ENCODE measurements around the gene NSMCE1. TPM values are rescaled to one million over a fixed set of nuclear protein-coding genes. Genes with fewer than 3 reads are reported as not detected.

The NSMCE1 gene
- total and polyA plus RNA-seq, 2 donors (not counting 1 experiment from before 2014, with no cell fraction given), result 29.0 to 61.9 TPM

DNA sequence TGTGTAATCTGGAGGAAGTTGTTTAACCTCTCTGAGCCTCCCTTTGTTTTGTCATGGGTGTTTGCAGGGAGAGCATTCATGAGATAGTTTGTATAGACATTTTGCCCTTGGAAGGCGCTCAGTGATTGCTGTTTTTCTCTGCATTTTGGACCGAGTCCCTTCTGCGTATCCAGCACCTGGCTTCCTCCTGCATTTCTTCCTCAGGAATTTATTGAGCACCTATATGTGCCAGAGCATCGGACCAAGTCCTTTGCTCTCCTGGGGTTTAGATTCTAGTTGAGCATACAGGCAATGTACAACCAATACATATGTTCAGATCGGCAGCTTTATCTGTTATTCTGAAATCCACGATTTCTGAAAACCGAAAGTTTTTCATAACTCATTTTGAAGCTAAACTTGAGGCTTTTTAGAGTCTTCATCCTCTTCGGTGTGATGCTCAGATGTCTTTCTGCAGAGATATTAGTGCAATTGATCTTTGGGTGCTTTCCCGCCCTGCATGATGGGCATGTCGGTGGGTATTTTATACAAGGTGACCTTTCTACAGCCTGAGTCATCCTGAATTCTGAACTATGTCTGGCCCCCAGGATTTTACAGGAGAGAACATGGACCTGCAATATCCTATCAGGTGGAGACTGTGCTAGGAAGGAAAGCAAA lies 49.3 kb upstream of the NSMCE1 start:
- no peak for TF ChIP-seq EZH2 (IDR thresholded peaks at IDR 0.05; ENCODE audit: borderline replicate concordance, insufficient read depth, low read depth, low read length, poor library complexity, severe bottlenecking)
- TF ChIP-seq, protein P1, sequence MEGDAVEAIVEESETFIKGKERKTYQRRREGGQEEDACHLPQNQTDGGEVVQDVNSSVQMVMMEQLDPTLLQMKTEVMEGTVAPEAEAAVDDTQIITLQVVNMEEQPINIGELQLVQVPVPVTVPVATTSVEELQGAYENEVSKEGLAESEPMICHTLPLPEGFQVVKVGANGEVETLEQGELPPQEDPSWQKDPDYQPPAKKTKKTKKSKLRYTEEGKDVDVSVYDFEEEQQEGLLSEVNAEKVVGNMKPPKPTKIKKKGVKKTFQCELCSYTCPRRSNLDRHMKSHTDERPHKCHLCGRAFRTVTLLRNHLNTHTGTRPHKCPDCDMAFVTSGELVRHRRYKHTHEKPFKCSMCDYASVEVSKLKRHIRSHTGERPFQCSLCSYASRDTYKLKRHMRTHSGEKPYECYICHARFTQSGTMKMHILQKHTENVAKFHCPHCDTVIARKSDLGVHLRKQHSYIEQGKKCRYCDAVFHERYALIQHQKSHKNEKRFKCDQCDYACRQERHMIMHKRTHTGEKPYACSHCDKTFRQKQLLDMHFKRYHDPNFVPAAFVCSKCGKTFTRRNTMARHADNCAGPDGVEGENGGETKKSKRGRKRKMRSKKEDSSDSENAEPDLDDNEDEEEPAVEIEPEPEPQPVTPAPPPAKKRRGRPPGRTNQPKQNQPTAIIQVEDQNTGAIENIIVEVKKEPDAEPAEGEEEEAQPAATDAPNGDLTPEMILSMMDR (IDR thresholded peaks at IDR 0.05), result no peak
- no peaks in the 10 kb centered on the region for H3K9me3 ChIP-seq (ENCODE audit: control extremely low read depth in 1 of 3, control insufficient read depth in 2 of 3, insufficient read depth in 1 of 3, low read length in 2 of 3)
- peak overlapping the region; percentile 28 to 97 for H3K27ac ChIP-seq (ENCODE audit: low read length in 2 of 2)
- peak overlapping the region; percentile 88 for H3K4me2 ChIP-seq (replicated peaks; ENCODE audit: low read depth, low read length, poor library complexity, severe bottlenecking)
- intact Hi-C loops (cut with micrococcal nuclease), result loop anchor here (2.0 to 10.0 kb wide), 3 partner anchors 49 to 87 kb away; partner anchors contain the start of genes IL21R and NSMCE1
- DNase-seq (no peak), ATAC-seq (ENCODE audit: low read depth) (no peak)
- peaks cover 99% of the 10 kb centered on the region for H3K79me2 ChIP-seq (ENCODE audit: control insufficient read depth, insufficient read depth, low read length)
- peaks cover 86% of the 10 kb centered on the region for H4K20me1 ChIP-seq (ENCODE audit: control insufficient read depth, insufficient read depth, low read length, poor library complexity, severe bottlenecking)
- H3K4me3 Mint-ChIP-seq, result peak overlapping the region; percentile 98
- ChIA-PET POLR2A (interaction anchor here (0.5 to 2.3 kb wide), 9 partner anchors 23 to 138 kb away, joined by 3 to 9 read pairs (median 4); no protein-coding TSS in a partner anchor), CTCF (interaction anchor here (1.0 to 13.3 kb wide), 15 partner anchors 18 to 138 kb away, joined by 3 to 172 read pairs (median 4); partner anchors contain the start of gene KDM8)
- no peaks in the 10 kb centered on the region for H3K27me3 ChIP-seq (replicated peaks in 1 of 4; ENCODE audit: control extremely low read depth in 1 of 4, control insufficient read depth in 3 of 4, insufficient read depth in 4 of 4, low read length in 3 of 4)
- H3K27me3 Mint-ChIP-seq, result no peaks in the 10 kb centered on the region
- no peaks in the 10 kb centered on the region for H3K9me3 Mint-ChIP-seq (ENCODE audit: insufficient read depth)
- H3K4me1 ChIP-seq (ENCODE audit: control insufficient read depth in 2 of 2, insufficient read depth in 2 of 2, low read length in 2 of 2), result peaks cover 64 to 81% of the 10 kb centered on the region in 2 donors
- 65% methylated on average over 7 of the region's 10 CpGs for WGBS (ENCODE audit: insufficient coverage)
- peak overlapping the region; percentile 98 for H3K9ac ChIP-seq (ENCODE audit: low read length)
- H2AFZ ChIP-seq (ENCODE audit: insufficient read depth, low read depth, low read length, poor library complexity, severe bottlenecking), result no peak overlapping the region
- H3K27ac Mint-ChIP-seq, result peak overlapping the region; percentile 88
- H3K4me3 ChIP-seq (ENCODE audit: control extremely low read depth in 1 of 5, extremely low read depth in 1 of 5, insufficient read depth in 1 of 5, low read depth in 2 of 5, low read length in 4 of 5), result peak overlapping the region; percentile 40 to 98 (median 93)
- peaks cover 78% of the 10 kb centered on the region for H3K4me1 Mint-ChIP-seq
- H3K36me3 ChIP-seq (replicated peaks in 1 of 2; ENCODE audit: control extremely low read depth in 1 of 2, control insufficient read depth in 1 of 2, extremely low read depth in 1 of 2, insufficient read depth in 2 of 2, low read length in 1 of 2), result peaks cover 0 to 53% of the 10 kb centered on the region in 2 experiments

DNA sequence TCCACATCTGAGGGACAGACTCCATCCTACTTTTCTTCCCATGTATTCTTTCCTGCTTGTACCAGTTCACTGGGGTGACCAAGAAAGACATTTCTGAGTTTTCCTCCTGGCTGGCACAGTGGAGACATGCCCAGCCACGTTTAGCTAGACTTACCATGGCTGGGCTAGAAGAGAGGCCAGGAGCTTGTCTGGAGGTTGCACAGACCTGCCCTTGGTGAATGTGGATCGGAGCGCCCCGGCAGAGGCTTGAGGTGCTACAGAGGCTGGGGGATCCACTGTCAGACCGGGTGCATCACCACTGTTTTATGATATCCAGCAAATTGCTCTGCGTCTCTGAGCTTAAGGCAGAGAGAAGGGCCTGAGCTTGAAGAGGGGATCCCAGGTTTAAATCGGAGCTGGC lies 48.7 kb upstream of the NSMCE1 start:
- Histone ChIP-seq H3K9me3 (ENCODE audit: control extremely low read depth in 1 of 3, control insufficient read depth in 2 of 3, insufficient read depth in 1 of 3, low read length in 2 of 3) (no peaks in the 10 kb centered on the region), H3K79me2 (ENCODE audit: control insufficient read depth, insufficient read depth, low read length) (peaks cover 99% of the 10 kb centered on the region), H3K4me3 (ENCODE audit: control extremely low read depth in 1 of 5, extremely low read depth in 1 of 5, insufficient read depth in 1 of 5, low read depth in 2 of 5, low read length in 4 of 5) (peak overlapping the region; percentile 9 to 98 (median 93)), H3K9ac (ENCODE audit: low read length) (peak overlapping the region; percentile 98), H3K4me2 (replicated peaks; ENCODE audit: low read depth, low read length, poor library complexity, severe bottlenecking) (peak overlapping the region; percentile 88), H3K4me1 (ENCODE audit: control insufficient read depth in 2 of 2, insufficient read depth in 2 of 2, low read length in 2 of 2) (peaks cover 64 to 81% of the 10 kb centered on the region in 2 donors), H2AFZ (ENCODE audit: insufficient read depth, low read depth, low read length, poor library complexity, severe bottlenecking) (no peak overlapping the region), H3K36me3 (replicated peaks in 1 of 2; ENCODE audit: control extremely low read depth in 1 of 2, control insufficient read depth in 1 of 2, extremely low read depth in 1 of 2, insufficient read depth in 2 of 2, low read length in 1 of 2) (peaks cover 0 to 48% of the 10 kb centered on the region in 2 experiments), H4K20me1 (ENCODE audit: control insufficient read depth, insufficient read depth, low read length, poor library complexity, severe bottlenecking) (peaks cover 81% of the 10 kb centered on the region), H3K27me3 (replicated peaks in 1 of 4; ENCODE audit: control extremely low read depth in 1 of 4, control insufficient read depth in 3 of 4, insufficient read depth in 4 of 4, low read length in 3 of 4) (no peaks in the 10 kb centered on the region), H3K27ac (ENCODE audit: low read length in 2 of 2) (peak overlapping the region in 1 of 2 donors; percentile 97)
- TF ChIP-seq EZH2 (IDR thresholded peaks at IDR 0.05; ENCODE audit: borderline replicate concordance, insufficient read depth, low read depth, low read length, poor library complexity, severe bottlenecking), result no peak
- TF ChIP-seq, protein P1 (IDR thresholded peaks at IDR 0.05), result no peak
- Mint-ChIP-seq H3K4me1 (peaks cover 77% of the 10 kb centered on the region), H3K9me3 (ENCODE audit: insufficient read depth) (no peaks in the 10 kb centered on the region), H3K27me3 (no peaks in the 10 kb centered on the region), H3K4me3 (peak overlapping the region; percentile 98), H3K27ac (peak overlapping the region; percentile 88)
- ATAC-seq (ENCODE audit: low read depth) (no peak), DNase-seq (no peak)
- ChIA-PET POLR2A (interaction anchor here (0.7 to 2.3 kb wide), 5 partner anchors 62 to 138 kb away, joined by 3 to 9 read pairs (median 3); no protein-coding TSS in a partner anchor), CTCF (interaction anchor here (0.9 to 13.3 kb wide), 14 partner anchors 17 to 141 kb away, joined by 3 to 172 read pairs (median 4); no protein-coding TSS in a partner anchor)
- intact Hi-C loops (cut with micrococcal nuclease), result loop anchor here (10.0 kb wide), 1 partner anchor 87 kb away; the partner anchor contains the start of gene IL21R
- WGBS (ENCODE audit: insufficient coverage), result 75% methylated on average over 7 of the region's 7 CpGs

All from B cell (primary cell).